Measurements from ENCODE around the gene HM13. TPM values are rescaled to one million over a fixed set of nuclear protein-coding genes. Genes with fewer than 3 reads are reported as not detected.

The HM13 gene
- total and polyA plus RNA-seq, 2 donors (not counting 1 experiment from before 2014, with no cell fraction given), result 73.2 to 85.1 TPM

DNA sequence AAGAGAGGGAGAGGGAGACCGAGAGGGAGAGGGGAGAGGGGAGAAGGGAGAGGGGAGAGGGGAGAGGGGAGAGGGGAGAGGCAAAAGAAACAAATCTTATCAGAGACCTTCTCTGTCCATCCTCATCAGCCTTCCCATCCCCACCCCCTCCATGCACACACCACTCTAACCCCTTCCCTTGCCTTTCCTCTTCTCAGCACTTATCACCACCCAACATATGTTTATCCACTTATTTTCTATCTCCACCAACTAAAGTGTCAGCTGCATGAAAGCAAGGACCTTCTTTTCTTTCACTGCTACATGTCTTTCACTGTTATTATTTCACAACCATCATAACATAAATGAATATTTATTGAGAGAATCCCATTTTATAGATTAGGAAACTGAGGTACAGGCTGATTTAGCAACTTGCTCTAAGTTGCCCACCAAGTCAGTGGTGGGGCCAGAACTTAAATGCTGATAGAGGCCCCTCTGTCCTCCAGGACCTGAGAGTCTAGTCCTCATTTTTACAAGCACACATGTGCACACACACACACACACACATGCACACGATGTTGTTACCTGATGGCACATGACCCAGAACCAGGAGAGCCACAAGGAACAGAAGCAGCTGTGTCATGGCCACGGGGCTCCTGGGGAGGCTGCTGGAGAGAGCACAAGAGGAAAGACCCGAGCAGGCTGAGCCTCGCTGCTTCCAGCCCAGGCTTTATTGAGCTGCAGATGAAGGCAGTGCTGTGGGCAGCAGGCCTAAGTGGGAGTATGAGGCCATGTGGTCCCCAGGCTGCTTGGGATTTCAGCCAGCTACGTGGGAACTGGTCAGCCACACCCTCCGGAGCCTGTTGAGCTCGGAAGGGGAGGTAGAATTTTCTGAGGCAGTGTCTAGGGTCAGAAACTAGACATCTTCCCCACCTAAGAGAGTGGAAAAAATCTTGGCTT is 41.6 kb upstream of the HM13 start:
- Mint-ChIP-seq H3K4me1 (peaks cover 24% of the 10 kb centered on the region), H3K27me3 (peaks cover 40% of the 10 kb centered on the region), H3K27ac (no peak overlapping the region), H3K9me3 (ENCODE audit: insufficient read depth) (no peaks in the 10 kb centered on the region), H3K4me3 (no peak overlapping the region)
- Histone ChIP-seq H3K79me2 (ENCODE audit: control insufficient read depth, insufficient read depth, low read length) (no peaks in the 10 kb centered on the region), H3K27me3 (replicated peaks in 1 of 4; ENCODE audit: control extremely low read depth in 1 of 4, control insufficient read depth in 3 of 4, insufficient read depth in 4 of 4, low read length in 3 of 4) (peaks cover 0 to 33% (median 11%) of the 10 kb centered on the region in 4 experiments), H3K4me2 (replicated peaks; ENCODE audit: low read depth, low read length, poor library complexity, severe bottlenecking) (no peak overlapping the region), H3K9me3 (ENCODE audit: control extremely low read depth in 1 of 3, control insufficient read depth in 2 of 3, insufficient read depth in 1 of 3, low read length in 2 of 3) (peaks cover 0 to 5% (median 0%) of the 10 kb centered on the region in 3 donors), H3K9ac (ENCODE audit: low read length) (no peak overlapping the region), H2AFZ (ENCODE audit: insufficient read depth, low read depth, low read length, poor library complexity, severe bottlenecking) (no peak overlapping the region), H3K4me1 (ENCODE audit: control insufficient read depth in 2 of 2, insufficient read depth in 2 of 2, low read length in 2 of 2) (peaks cover 23 to 24% of the 10 kb centered on the region in 2 donors), H3K27ac (ENCODE audit: low read length in 2 of 2) (no peak overlapping the region), H4K20me1 (ENCODE audit: control insufficient read depth, insufficient read depth, low read length, poor library complexity, severe bottlenecking) (no peaks in the 10 kb centered on the region), H3K4me3 (ENCODE audit: control extremely low read depth in 1 of 5, extremely low read depth in 1 of 5, insufficient read depth in 1 of 5, low read depth in 2 of 5, low read length in 4 of 5) (no peak overlapping the region), H3K36me3 (replicated peaks in 1 of 2; ENCODE audit: control extremely low read depth in 1 of 2, control insufficient read depth in 1 of 2, extremely low read depth in 1 of 2, insufficient read depth in 2 of 2, low read length in 1 of 2) (no peaks in the 10 kb centered on the region)
- DNase-seq (no peak), ATAC-seq (ENCODE audit: low read depth) (no peak)
- WGBS (ENCODE audit: insufficient coverage), result 80% methylated on average over 5 of the region's 8 CpGs
- ChIA-PET POLR2A (no interaction called here), CTCF (interaction anchor here (1.5 to 3.5 kb wide), 2 partner anchors 12 to 31 kb away, joined by 4 to 14 read pairs; no protein-coding TSS in a partner anchor)
- intact Hi-C loops (cut with micrococcal nuclease), result no loop called here
- no peak for TF ChIP-seq EZH2 (IDR thresholded peaks at IDR 0.05; ENCODE audit: borderline replicate concordance, insufficient read depth, low read depth, low read length, poor library complexity, severe bottlenecking)
- TF ChIP-seq, protein P1, sequence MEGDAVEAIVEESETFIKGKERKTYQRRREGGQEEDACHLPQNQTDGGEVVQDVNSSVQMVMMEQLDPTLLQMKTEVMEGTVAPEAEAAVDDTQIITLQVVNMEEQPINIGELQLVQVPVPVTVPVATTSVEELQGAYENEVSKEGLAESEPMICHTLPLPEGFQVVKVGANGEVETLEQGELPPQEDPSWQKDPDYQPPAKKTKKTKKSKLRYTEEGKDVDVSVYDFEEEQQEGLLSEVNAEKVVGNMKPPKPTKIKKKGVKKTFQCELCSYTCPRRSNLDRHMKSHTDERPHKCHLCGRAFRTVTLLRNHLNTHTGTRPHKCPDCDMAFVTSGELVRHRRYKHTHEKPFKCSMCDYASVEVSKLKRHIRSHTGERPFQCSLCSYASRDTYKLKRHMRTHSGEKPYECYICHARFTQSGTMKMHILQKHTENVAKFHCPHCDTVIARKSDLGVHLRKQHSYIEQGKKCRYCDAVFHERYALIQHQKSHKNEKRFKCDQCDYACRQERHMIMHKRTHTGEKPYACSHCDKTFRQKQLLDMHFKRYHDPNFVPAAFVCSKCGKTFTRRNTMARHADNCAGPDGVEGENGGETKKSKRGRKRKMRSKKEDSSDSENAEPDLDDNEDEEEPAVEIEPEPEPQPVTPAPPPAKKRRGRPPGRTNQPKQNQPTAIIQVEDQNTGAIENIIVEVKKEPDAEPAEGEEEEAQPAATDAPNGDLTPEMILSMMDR (IDR thresholded peaks at IDR 0.05), result no peak
